ENCODE measurements around the gene FKBP5. TPM values are rescaled to one million over a fixed set of nuclear protein-coding genes. Genes with fewer than 3 reads are reported as not detected.

The FKBP5 gene
- total and polyA plus RNA-seq, 5 experiments from 2014 or later, result 75.4 to 297 (median 108) TPM

DNA sequence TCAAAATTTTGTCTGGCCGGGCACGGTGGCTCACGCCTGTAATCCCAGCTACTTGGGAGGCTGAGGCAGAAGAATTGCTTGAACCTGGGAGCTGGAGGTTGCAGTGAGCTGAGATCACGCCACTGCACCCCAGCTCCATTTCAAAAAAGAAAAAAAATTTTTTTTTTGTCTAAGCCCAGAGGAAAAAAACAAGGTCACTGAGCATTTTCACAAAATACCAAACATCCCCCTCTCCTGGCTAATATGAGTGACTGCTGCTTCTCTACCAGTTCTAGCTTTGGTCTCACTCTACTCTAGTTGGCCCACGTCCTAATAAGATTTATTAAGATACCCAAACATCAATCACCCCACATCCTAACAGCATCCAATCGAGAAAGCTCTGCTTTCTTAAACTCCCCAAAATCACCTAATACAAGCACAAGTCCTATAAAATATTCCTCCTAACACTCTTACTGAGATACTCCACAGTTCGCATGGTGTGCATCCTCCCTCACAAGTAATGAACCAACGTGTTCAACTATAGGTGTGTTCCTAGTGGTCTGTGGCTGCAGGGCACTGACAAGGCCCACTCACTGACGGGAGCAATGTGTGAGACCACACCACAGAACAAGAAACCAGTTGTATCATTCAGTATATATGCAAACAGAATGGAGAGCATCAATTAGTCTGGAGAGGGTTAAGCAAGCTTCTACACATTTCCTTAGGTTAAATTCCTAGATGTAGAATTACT is 64.2 kb downstream of the FKBP5 start:
- Mint-ChIP-seq H3K27me3 (no peaks in the 10 kb centered on the region), H3K4me1 (peaks cover 15 to 61% (median 49%) of the 10 kb centered on the region in 4 donors), H3K9me3 (no peaks in the 10 kb centered on the region), H3K27ac (peak overlapping the region; percentile 76 to 93 (median 84)), H3K36me3 (peaks cover 0 to 60% (median 25%) of the 10 kb centered on the region in 3 donors), H3K4me3 (peak overlapping the region in 8 of 10 donors; percentile 7 to 52 (median 34))
- DNase-seq, result peak in 4 of 10 donors; percentile 29 to 72 (median 66)
- POLR2A ChIA-PET, result interaction anchor here (0.6 to 10.4 kb wide), 20 partner anchors 14 to 284 kb away, joined by 3 to 242 read pairs (median 5); partner anchors contain the start of gene ARMC12
- ATAC-seq, result peak; percentile 77 to 87

- peak overlapping the region in 7 of 10 donors; percentile 13 to 77 (median 53) for H3K4me3 Mint-ChIP-seq
- no peaks in the 10 kb centered on the region for H3K9me3 Mint-ChIP-seq
Measured at GRCh38 chr6:35622283-35622682, 66.4 kb downstream of the FKBP5 start.

DNA sequence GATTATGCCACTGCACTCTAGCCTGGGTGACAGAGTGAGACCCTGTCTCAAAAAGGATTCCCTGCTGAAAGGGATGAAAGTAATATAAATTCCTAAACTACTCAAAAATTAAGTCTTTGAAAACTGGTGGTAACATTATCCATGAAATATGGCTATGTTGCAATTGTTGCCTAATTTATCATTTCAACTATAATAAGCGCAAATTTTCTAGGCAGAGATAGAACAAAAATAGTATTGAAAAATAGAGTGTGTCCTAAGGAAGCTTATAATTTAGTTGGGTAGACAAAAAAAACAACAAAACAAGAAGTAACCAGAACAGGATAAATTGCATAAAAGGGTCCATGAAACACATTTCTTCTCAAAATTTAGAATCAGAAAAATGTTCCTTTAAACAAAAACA is 68.0 kb downstream of the FKBP5 start:
- H3K36me3 Mint-ChIP-seq, result peaks cover 5 to 67% (median 43%) of the 10 kb centered on the region in 3 donors

More at GRCh38 chr6:35622283-35622682, 66.4 kb downstream of the FKBP5 start:
- no peak for DNase-seq
- Mint-ChIP-seq H3K27ac (peak overlapping the region; percentile 76 to 95 (median 87)), H3K4me1 (peaks cover 16 to 70% (median 58%) of the 10 kb centered on the region in 4 donors), H3K27me3 (no peaks in the 10 kb centered on the region), H3K36me3 (peaks cover 4 to 66% (median 40%) of the 10 kb centered on the region in 3 donors)
- POLR2A ChIA-PET, result interaction anchor here (0.7 to 10.4 kb wide), 8 partner anchors 11 to 110 kb away, joined by 3 to 242 read pairs (median 4); no protein-coding TSS in a partner anchor
- peak; percentile 34 to 50 for ATAC-seq

GRCh38 chr6:35613762-35614161 is 75.0 kb downstream of the FKBP5 start:
- H3K27ac Mint-ChIP-seq, result peak overlapping the region; percentile 62 to 94 (median 86)
- DNase-seq (no peak), ATAC-seq (no peak)
- POLR2A ChIA-PET, result interaction anchor here (0.6 to 2.3 kb wide), 6 partner anchors 11 to 47 kb away, joined by 3 to 6 read pairs (median 4); no protein-coding TSS in a partner anchor
- H3K36me3 Mint-ChIP-seq, result peaks cover 37 to 87% (median 70%) of the 10 kb centered on the region in 3 donors
- H3K27me3 Mint-ChIP-seq, result no peaks in the 10 kb centered on the region
- peaks cover 35 to 82% (median 78%) of the 10 kb centered on the region in 4 donors for H3K4me1 Mint-ChIP-seq
- peaks cover 0 to 4% (median 0%) of the 10 kb centered on the region in 9 donors for H3K9me3 Mint-ChIP-seq
- peak overlapping the region in 8 of 10 donors; percentile 5 to 54 (median 32) for H3K4me3 Mint-ChIP-seq

More for the DNA sequence above, 68.0 kb downstream of the FKBP5 start:
- H3K27me3 Mint-ChIP-seq, result no peaks in the 10 kb centered on the region
- peak overlapping the region in 6 of 10 donors; percentile 11 to 48 (median 34) for H3K4me3 Mint-ChIP-seq
- POLR2A ChIA-PET, result interaction anchor here (0.5 to 10.4 kb wide), 5 partner anchors 9 to 114 kb away, joined by 4 to 242 read pairs (median 4); no protein-coding TSS in a partner anchor
- H3K9me3 Mint-ChIP-seq, result no peaks in the 10 kb centered on the region
- peaks cover 15 to 76% (median 63%) of the 10 kb centered on the region in 4 donors for H3K4me1 Mint-ChIP-seq
- ATAC-seq (no peak), DNase-seq (no peak)
- H3K27ac Mint-ChIP-seq, result peak overlapping the region; percentile 29 to 95 (median 86)

DNA sequence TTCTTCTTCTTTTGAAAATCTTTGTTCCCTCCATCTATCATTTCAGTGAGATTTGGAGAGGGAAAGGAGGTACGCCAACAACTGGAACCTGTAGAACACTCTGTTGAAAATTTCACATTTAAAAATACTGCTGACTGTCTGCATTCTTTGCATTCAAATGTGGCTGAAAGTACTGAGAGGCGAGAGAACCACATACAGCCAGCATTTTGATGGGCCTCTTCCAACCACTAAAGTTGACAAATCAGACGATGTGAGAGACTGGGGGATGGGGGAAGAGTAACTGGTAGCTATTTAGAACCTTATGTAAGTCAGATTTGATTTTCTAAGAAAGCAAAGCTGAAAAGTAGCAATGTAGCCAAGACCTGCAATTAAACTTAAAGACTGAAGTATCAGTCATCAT is 77.5 kb downstream of the FKBP5 start:
- H3K4me1 Mint-ChIP-seq, result peaks cover 33 to 89% (median 78%) of the 10 kb centered on the region in 4 donors
- peaks cover 32 to 78% (median 69%) of the 10 kb centered on the region in 3 donors for H3K36me3 Mint-ChIP-seq
- ATAC-seq (peak; percentile 76 to 92), DNase-seq (peak in 4 of 10 donors; percentile 54 to 68 (median 62))
- peak overlapping the region; percentile 52 to 85 (median 72) for H3K4me3 Mint-ChIP-seq
- POLR2A ChIA-PET, result interaction anchor here (0.8 to 4.0 kb wide), 10 partner anchors 8 to 58 kb away, joined by 3 to 47 read pairs (median 6); no protein-coding TSS in a partner anchor
- H3K27me3 Mint-ChIP-seq, result no peaks in the 10 kb centered on the region
- H3K27ac Mint-ChIP-seq, result peak overlapping the region; percentile 88 to 97 (median 92)
- H3K9me3 Mint-ChIP-seq, result peaks cover 0 to 4% (median 0%) of the 10 kb centered on the region in 9 donors

GRCh38 chr6:35610830-35611229 is 77.9 kb downstream of the FKBP5 start:
- H3K4me1 Mint-ChIP-seq, result peaks cover 37 to 89% (median 79%) of the 10 kb centered on the region in 4 donors
- peaks cover 35 to 79% (median 72%) of the 10 kb centered on the region in 3 donors for H3K36me3 Mint-ChIP-seq
- H3K27me3 Mint-ChIP-seq, result no peaks in the 10 kb centered on the region
- H3K27ac Mint-ChIP-seq, result peak overlapping the region; percentile 88 to 97 (median 92)
- no peak for DNase-seq
- peak overlapping the region; percentile 52 to 85 (median 72) for H3K4me3 Mint-ChIP-seq
- peaks cover 0 to 4% (median 0%) of the 10 kb centered on the region in 9 donors for H3K9me3 Mint-ChIP-seq
- POLR2A ChIA-PET, result interaction anchor here (0.6 to 4.0 kb wide), 14 partner anchors 9 to 319 kb away, joined by 3 to 47 read pairs (median 5); no protein-coding TSS in a partner anchor
- no peak for ATAC-seq

DNA sequence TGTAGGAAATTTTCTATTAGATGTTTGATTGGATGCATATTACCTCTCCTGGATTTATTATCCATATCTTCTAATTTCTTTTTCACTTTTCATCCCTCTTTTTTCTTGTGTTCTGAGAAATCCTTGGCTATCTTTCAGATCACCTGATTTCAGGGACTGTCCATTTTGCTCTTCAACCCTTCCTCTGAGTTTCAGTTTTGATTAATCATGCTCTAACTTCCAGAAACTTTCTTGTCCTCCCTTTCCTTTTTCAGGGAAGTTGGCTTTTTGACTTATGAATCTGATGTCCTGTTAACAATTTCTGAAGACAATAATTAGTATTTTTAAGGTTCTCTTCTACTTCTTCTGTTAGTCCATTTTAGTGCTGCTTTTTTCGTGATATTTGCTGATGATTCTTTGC is 79.1 kb downstream of the FKBP5 start:
- H3K27ac Mint-ChIP-seq, result peak overlapping the region; percentile 56 to 95 (median 86)
- peaks cover 37 to 79% (median 67%) of the 10 kb centered on the region in 3 donors for H3K36me3 Mint-ChIP-seq
- H3K4me3 Mint-ChIP-seq, result peak overlapping the region in 6 of 10 donors; percentile 3 to 71 (median 24)
- peaks cover 40 to 89% (median 76%) of the 10 kb centered on the region in 4 donors for H3K4me1 Mint-ChIP-seq
- POLR2A ChIA-PET, result interaction anchor here (0.9 to 12.5 kb wide), 5 partner anchors 8 to 19 kb away, joined by 3 to 230 read pairs (median 4); no protein-coding TSS in a partner anchor
- H3K27me3 Mint-ChIP-seq, result no peaks in the 10 kb centered on the region
- ATAC-seq (no peak), DNase-seq (no peak)
- H3K9me3 Mint-ChIP-seq, result peaks cover 0 to 4% (median 0%) of the 10 kb centered on the region in 9 donors

DNA sequence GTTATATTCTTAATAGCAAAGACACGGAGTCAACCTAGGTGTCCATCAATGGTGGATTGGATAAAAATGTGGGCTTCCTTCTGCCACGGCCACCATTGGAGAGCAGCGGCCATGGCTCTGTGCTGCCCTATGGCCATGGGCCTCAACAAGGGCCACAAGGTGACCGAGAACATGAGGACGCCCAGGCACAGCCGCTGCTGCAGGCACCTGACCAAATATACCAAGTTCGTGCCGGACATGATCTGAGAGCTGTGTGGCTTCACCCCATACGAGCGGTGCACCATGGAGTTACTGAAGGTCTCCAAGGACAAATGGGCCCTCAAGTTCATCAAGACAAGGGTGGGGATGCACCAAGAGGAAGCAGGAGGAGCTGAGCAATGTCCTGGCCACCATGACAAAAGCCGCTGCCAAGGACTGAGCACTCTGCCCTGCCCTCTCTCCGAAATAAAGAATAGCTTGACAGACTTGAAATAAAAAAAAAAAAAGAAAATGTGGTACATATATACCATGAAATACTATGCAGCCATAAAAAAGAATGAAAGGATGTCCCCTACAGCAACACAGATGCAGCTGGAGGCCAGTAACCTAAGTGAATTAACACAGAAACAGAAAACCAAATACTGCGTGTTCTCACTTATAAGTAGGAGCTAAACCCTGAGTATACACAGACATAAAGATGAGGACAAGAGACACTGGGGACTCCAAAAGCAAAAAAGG is 81.0 kb downstream of the FKBP5 start:
- Mint-ChIP-seq H3K27ac (peak overlapping the region; percentile 56 to 93 (median 80)), H3K4me3 (peak overlapping the region in 2 of 10 donors; percentile 22 to 41), H3K36me3 (peaks cover 27 to 65% (median 51%) of the 10 kb centered on the region in 3 donors), H3K4me1 (peaks cover 34 to 87% (median 75%) of the 10 kb centered on the region in 4 donors), H3K9me3 (peaks cover 0 to 4% (median 0%) of the 10 kb centered on the region in 9 donors), H3K27me3 (no peaks in the 10 kb centered on the region)
- POLR2A ChIA-PET, result interaction anchor here (1.1 to 12.5 kb wide), 3 partner anchors 10 to 17 kb away, joined by 3 to 230 read pairs (median 5); no protein-coding TSS in a partner anchor
- no peak for ATAC-seq
- DNase-seq, result no peak

- no peaks in the 10 kb centered on the region for H3K9me3 Mint-ChIP-seq
- H3K36me3 Mint-ChIP-seq, result peaks cover 15 to 44% (median 35%) of the 10 kb centered on the region in 3 donors
- peak overlapping the region; percentile 39 to 76 (median 64) for H3K4me3 Mint-ChIP-seq
- DNase-seq (no peak), ATAC-seq (no peak)
- peak overlapping the region; percentile 82 to 96 (median 92) for H3K27ac Mint-ChIP-seq
- POLR2A ChIA-PET, result interaction anchor here (0.5 to 12.5 kb wide), 4 partner anchors 15 to 257 kb away, joined by 4 to 242 read pairs (median 117); no protein-coding TSS in a partner anchor
- no peaks in the 10 kb centered on the region for H3K27me3 Mint-ChIP-seq
- peaks cover 24 to 81% (median 75%) of the 10 kb centered on the region in 4 donors for H3K4me1 Mint-ChIP-seq
Measured at GRCh38 chr6:35605600-35605999, 83.1 kb downstream of the FKBP5 start.

- H3K27me3 Mint-ChIP-seq, result no peaks in the 10 kb centered on the region
- POLR2A ChIA-PET, result interaction anchor here (0.6 to 12.5 kb wide), 16 partner anchors 11 to 297 kb away, joined by 3 to 242 read pairs (median 6); partner anchors contain the start of genes ARMC12 and RPL10A
- peaks cover 5 to 32% (median 26%) of the 10 kb centered on the region in 3 donors for H3K36me3 Mint-ChIP-seq
- no peak for ATAC-seq
- H3K9me3 Mint-ChIP-seq, result no peaks in the 10 kb centered on the region
- H3K4me3 Mint-ChIP-seq, result peak overlapping the region; percentile 76 to 98 (median 82)
- peak overlapping the region; percentile 87 to 100 (median 94) for H3K27ac Mint-ChIP-seq
- DNase-seq, result no peak
- H3K4me1 Mint-ChIP-seq, result peaks cover 28 to 85% (median 78%) of the 10 kb centered on the region in 4 donors
Measured at GRCh38 chr6:35603326-35604202, 85.2 kb downstream of the FKBP5 start.

Data from naive thymus-derived CD8-positive, alpha-beta T cell (primary cell).